GM18499 (cell line): ENCODE measurements around the gene PADI1.

ENCODE experiments used
- ATAC-seq: cut with Tn5 transposase; IDR thresholded peaks from one replicate; pipeline ENCODE4 v1.9.1; 2021; ENCODE audit warnings: moderate number of reproducible peaks; ENCODE audit not compliant: insufficient read depth, unreplicated experiment

PADI1 gene

GRCh38 chr1:17204546-17205440 lies at the start of gene PADI1:
Gene PADI1, plus strand, starts transcription at chr1:17205128. Its CDS starts 90 bp downstream, at chr1:17205218.
- ATAC-seq, result no peak

GRCh38 chr1:17155257-17155920 lies 49.5 kb upstream of the PADI1 start:
- ATAC-seq, result no peak

- ATAC-seq, result no peak
Measured at GRCh38 chr1:17156108-17156507, 48.8 kb upstream of the PADI1 start.

GRCh38 chr1:17158961-17159360 lies 46.0 kb upstream of the PADI1 start:
- ATAC-seq, result no peak

GRCh38 chr1:17161137-17161740 lies 43.7 kb upstream of the PADI1 start:
- ATAC-seq, result no peak

- ATAC-seq, result no peak
Measured at GRCh38 chr1:17161926-17162800, 42.8 kb upstream of the PADI1 start.

GRCh38 chr1:17162941-17163340 lies 42.0 kb upstream of the PADI1 start:
- no peak for ATAC-seq

GRCh38 chr1:17163371-17163770 lies 41.6 kb upstream of the PADI1 start:
- ATAC-seq, result no peak

- ATAC-seq, result no peak
Measured at GRCh38 chr1:17163789-17164666, 40.9 kb upstream of the PADI1 start.

- no peak for ATAC-seq
Measured at GRCh38 chr1:17165823-17166222, 39.1 kb upstream of the PADI1 start.

GRCh38 chr1:17167041-17167785 lies 37.7 kb upstream of the PADI1 start:
- ATAC-seq, result no peak

GRCh38 chr1:17167786-17168090 lies 37.2 kb upstream of the PADI1 start:
- no peak for ATAC-seq

- no peak for ATAC-seq
Measured at GRCh38 chr1:17168091-17168876, 36.6 kb upstream of the PADI1 start.

- ATAC-seq, result no peak
Measured at GRCh38 chr1:17170571-17170970, 34.4 kb upstream of the PADI1 start.

GRCh38 chr1:17173217-17173616 lies 31.7 kb upstream of the PADI1 start:
- ATAC-seq, result no peak

- no peak for ATAC-seq
Measured at GRCh38 chr1:17176306-17177061, 28.4 kb upstream of the PADI1 start.

- ATAC-seq, result no peak
Measured at GRCh38 chr1:17177651-17178050, 27.3 kb upstream of the PADI1 start.
